Activated CD4-positive, alpha-beta memory T cell treated with anti-CD3 and anti-CD28 coated beads, Interleukin-2, amount 10 ng/mL, durations not matched to agents 7 days and 5 days (primary cell): ENCODE results near the gene CTRL. TPM values are rescaled to one million over a fixed set of nuclear protein-coding genes. Genes with fewer than 3 reads are reported as not detected.

ENCODE experiments used
- total RNA-seq, 2 experiments: library from RNA; stranded (reverse); gene quantifications; one replicate each; pipeline ENCODE4 v1.2.3, GENCODE V29; 2021

The CTRL gene
- total RNA-seq, 2 experiments from 2014 or later: 4.5 to 5.0 TPM

Other genes with a start within 250 kb of the CTRL start
- gene GFOD2, start 212.5 kb downstream of the CTRL start, total RNA-seq: 10 to 100 TPM; 13.0 to 14.9 TPM
- 10 to 100 TPM; 23.2 to 24.3 TPM for gene RANBP10, start 125.3 kb downstream of the CTRL start, total RNA-seq
- under 1 TPM; 0.20 to 0.25 TPM for gene TSNAXIP1, start 125.0 kb downstream of the CTRL start, total RNA-seq
- gene THAP11, start 89.5 kb downstream of the CTRL start, total RNA-seq: 10 to 100 TPM; 40.6 to 42.3 TPM
- gene NUTF2, start 84.9 kb downstream of the CTRL start, total RNA-seq: 100 to 1,000 TPM in 1 of 2 experiments, 10 to 100 TPM in 1; 96.4 to 101 TPM
- 10 to 100 TPM; 50.2 to 53.5 TPM for gene CENPT, start 84.2 kb downstream of the CTRL start, total RNA-seq
- 10 to 100 TPM; 98.4 to 99.3 TPM for gene EDC4, start 58.8 kb downstream of the CTRL start, total RNA-seq
- gene NRN1L, start 47.0 kb downstream of the CTRL start, total RNA-seq: 1 to 10 TPM in 1 of 2 experiments, under 1 TPM in 1; 0.76 to 1.3 TPM
- 10 to 100 TPM; 19.0 TPM for gene PSKH1, start 38.6 kb downstream of the CTRL start, total RNA-seq
- 100 to 1,000 TPM; 236 to 241 TPM for gene PSMB10, start 5.0 kb upstream of the CTRL start, total RNA-seq
- 10 to 100 TPM; 10.7 to 14.8 TPM for gene LCAT, start 12.3 kb upstream of the CTRL start, total RNA-seq
- gene SLC12A4, start 36.8 kb upstream of the CTRL start, total RNA-seq: 10 to 100 TPM; 37.9 to 40.0 TPM
- gene DPEP3, start 48.6 kb upstream of the CTRL start, total RNA-seq: under 1 TPM in 1 of 2 experiments, not detected in 1; 0.20 TPM
- 10 to 100 TPM; 17.5 to 18.1 TPM for gene DPEP2, start 67.6 kb upstream of the CTRL start, total RNA-seq
- gene DPEP2NB, start 84.0 kb upstream of the CTRL start, total RNA-seq: not detected
- 10 to 100 TPM; 11.6 to 12.3 TPM for gene DDX28, start 91.4 kb upstream of the CTRL start, total RNA-seq
- gene DUS2, start 91.4 kb upstream of the CTRL start, total RNA-seq: 10 to 100 TPM; 23.8 to 24.4 TPM
- 100 to 1,000 TPM; 208 to 209 TPM for gene NFATC3, start 153.5 kb upstream of the CTRL start, total RNA-seq